ENCODE data around the gene CHRNA4.

The CHRNA4 gene

GRCh38 chr20:63376283-63377250 is 15.4 kb upstream of the CHRNA4 start:
- no peak for TF ChIP-seq CTCF (IDR thresholded peaks at IDR 0.05; ENCODE audit: low read depth, low read length, missing control alignments)
- H3K4me3 ChIP-seq (ENCODE audit: low read depth, low read length) = no peak overlapping the region
- no peak for DNase-seq (ENCODE audit: low read depth)

GRCh38 chr20:63375438-63375837 is 14.3 kb upstream of the CHRNA4 start:
- no peak for DNase-seq (ENCODE audit: low read depth)
- no peak for TF ChIP-seq CTCF (IDR thresholded peaks at IDR 0.05; ENCODE audit: low read depth, low read length, missing control alignments)
- no peak overlapping the region for H3K4me3 ChIP-seq (ENCODE audit: low read depth, low read length)

- DNase-seq (ENCODE audit: low read depth) = no peak
- no peak for TF ChIP-seq CTCF (IDR thresholded peaks at IDR 0.05; ENCODE audit: low read depth, low read length, missing control alignments)
- H3K4me3 ChIP-seq (ENCODE audit: low read depth, low read length) = no peak overlapping the region
Observed at GRCh38 chr20:63374504-63374903, 13.4 kb upstream of the CHRNA4 start.

- no peak for DNase-seq (ENCODE audit: low read depth)
- no peak for TF ChIP-seq CTCF (IDR thresholded peaks at IDR 0.05; ENCODE audit: low read depth, low read length, missing control alignments)
Observed at GRCh38 chr20:63373996-63374395, 12.8 kb upstream of the CHRNA4 start.

GRCh38 chr20:63372971-63373885 is 12.1 kb upstream of the CHRNA4 start:
- DNase-seq (ENCODE audit: low read depth) = no peak
- TF ChIP-seq CTCF (IDR thresholded peaks at IDR 0.05; ENCODE audit: low read depth, low read length, missing control alignments) = no peak
- H3K4me3 ChIP-seq (ENCODE audit: low read depth, low read length) = no peak overlapping the region

More at GRCh38 chr20:63373996-63374395, 12.8 kb upstream of the CHRNA4 start:
- no peak overlapping the region for H3K4me3 ChIP-seq (ENCODE audit: low read depth, low read length)

GRCh38 chr20:63371291-63371865 is 10.2 kb upstream of the CHRNA4 start:
- no peak for TF ChIP-seq CTCF (IDR thresholded peaks at IDR 0.05; ENCODE audit: low read depth, low read length, missing control alignments)
- H3K4me3 ChIP-seq (ENCODE audit: low read depth, low read length) = no peak overlapping the region
- no peak for DNase-seq (ENCODE audit: low read depth)

Data from GM12864 (cell line).